ENCODE data around the gene TMEM176B.
"Not testable (repeated sequence)": the region's sequence is repeated elsewhere in the genome, so short reads cannot be mapped to it uniquely, and the experiment has no call there.

The TMEM176B gene

DNA sequence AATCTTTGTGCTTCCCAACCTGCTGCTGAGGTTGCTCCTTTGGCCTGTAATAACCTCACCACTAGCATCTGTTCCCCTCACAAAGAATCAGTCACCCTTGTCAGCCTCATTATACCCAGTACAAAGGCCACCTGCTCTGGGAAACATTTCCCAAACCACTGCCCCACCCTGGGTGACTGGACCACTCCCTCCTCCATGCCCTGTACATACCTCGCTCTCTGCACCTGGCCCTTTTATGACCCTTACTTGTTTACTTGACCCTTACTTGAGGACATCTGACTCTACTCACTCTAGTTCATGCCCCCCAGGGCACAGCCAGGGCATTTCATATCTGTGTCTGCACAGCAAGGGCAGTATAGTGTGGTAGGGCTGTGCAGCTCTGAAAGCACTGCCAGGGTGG is 30.8 kb upstream of the TMEM176B start:
- peaks cover 41 to 44% of the 10 kb centered on the region in 2 donors for H3K27me3 Mint-ChIP-seq
- DNase-seq (no peak), ATAC-seq (replicated peaks) (no peak)
- H3K36me3 Mint-ChIP-seq = no peaks in the 10 kb centered on the region
- H3K9me3 Mint-ChIP-seq = no peaks in the 10 kb centered on the region
- H3K4me1 Mint-ChIP-seq = no peaks in the 10 kb centered on the region
- H3K4me3 Mint-ChIP-seq = no peak overlapping the region
- H3K27ac Mint-ChIP-seq = no peak overlapping the region

DNA sequence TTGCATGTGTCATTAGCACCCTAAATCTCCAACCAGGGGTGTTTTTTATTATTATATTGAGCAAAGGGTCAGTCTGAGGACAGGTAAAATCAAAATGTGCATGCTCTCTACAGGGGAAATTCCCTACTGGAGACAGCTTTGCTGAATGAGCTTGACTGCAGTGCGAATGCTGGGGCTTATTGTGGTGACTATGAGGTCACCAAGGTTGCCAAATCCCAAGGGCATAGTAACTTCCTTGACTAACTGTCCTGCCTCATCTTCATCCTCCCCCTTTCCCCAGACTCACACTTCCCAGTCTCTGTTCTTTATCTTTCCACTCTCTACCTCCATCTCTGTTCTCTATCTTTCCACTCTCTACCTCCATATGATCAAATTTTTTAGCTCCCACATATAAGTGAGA is 29.3 kb upstream of the TMEM176B start:
- ATAC-seq (replicated peaks) (no peak), DNase-seq (no peak)
- H3K9me3 Mint-ChIP-seq = no peaks in the 10 kb centered on the region
- H3K36me3 Mint-ChIP-seq = no peaks in the 10 kb centered on the region
- H3K27ac Mint-ChIP-seq = no peak overlapping the region
- H3K27me3 Mint-ChIP-seq = peaks cover 38 to 47% of the 10 kb centered on the region in 2 donors
- no peak overlapping the region for H3K4me3 Mint-ChIP-seq
- H3K4me1 Mint-ChIP-seq = no peaks in the 10 kb centered on the region

DNA sequence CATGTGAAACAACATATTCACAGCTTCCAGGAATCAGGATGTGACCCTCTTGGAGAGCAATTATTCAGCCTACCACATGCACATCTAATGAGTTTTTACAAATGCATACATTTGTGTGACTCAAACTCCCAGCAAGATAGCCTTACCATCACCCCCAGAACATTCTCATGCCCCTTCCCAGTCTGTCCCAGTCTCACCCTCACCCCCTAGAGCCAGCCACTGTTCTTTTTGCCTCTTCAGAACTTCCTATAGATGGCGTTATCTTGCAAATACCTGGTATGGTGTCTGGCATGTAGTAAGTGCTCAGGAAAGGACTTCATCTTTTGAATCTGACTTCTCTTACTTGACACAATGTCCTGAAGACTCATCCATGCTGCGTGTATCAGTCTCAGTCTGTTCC is 28.2 kb upstream of the TMEM176B start:
- Mint-ChIP-seq H3K4me3 (no peak overlapping the region), H3K27me3 (peaks cover 38 to 41% of the 10 kb centered on the region in 2 donors), H3K4me1 (no peaks in the 10 kb centered on the region), H3K9me3 (no peaks in the 10 kb centered on the region), H3K27ac (no peak overlapping the region), H3K36me3 (no peaks in the 10 kb centered on the region)
- DNase-seq (no peak), ATAC-seq (replicated peaks) (no peak)

DNA sequence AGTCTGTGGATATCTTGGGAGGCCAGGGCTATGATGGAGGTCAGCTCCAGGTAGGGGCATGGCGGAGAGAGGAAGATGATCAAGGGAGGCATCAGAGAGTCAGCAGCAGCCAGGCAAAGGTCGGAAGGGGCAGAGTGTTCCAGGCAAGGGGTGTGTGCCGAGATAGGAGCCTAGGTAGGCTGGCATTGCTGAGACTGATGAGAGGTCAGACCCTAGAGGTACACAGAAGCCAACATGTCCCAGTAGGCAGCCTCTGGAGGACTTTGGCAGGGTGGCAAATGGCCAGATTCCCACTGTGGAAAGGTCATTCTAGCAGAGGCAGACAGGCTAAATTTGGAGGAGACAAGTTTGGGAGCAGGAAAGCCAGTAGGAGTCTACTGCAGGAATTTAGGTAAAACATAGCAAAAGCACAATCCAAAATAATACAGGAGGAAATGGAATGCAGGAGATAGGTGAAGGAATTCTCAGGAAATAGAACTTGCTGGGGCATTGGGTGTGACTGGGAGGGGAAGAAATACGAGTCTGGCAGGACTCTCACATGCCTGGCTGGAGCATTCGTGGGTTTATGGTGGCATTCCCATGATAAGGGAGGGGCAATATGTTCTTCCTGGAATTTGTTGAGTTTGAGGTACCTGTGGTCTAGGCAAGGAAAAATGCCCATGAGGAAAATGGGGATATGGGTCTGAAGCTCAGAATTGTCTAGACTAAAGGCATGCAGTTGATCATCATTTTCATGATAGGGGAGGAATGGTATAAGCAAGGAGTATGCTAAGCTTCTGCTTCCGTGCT is 26.1 kb upstream of the TMEM176B start:
- no peak overlapping the region for H3K4me3 Mint-ChIP-seq
- ATAC-seq (replicated peaks) = no peak
- DNase-seq = no peak
- H3K27ac Mint-ChIP-seq = no peak overlapping the region
- H3K27me3 Mint-ChIP-seq = peaks cover 37 to 43% of the 10 kb centered on the region in 2 donors
- H3K9me3 Mint-ChIP-seq = peaks cover 3 to 4% of the 10 kb centered on the region in 2 donors
- H3K4me1 Mint-ChIP-seq = no peaks in the 10 kb centered on the region
- no peaks in the 10 kb centered on the region for H3K36me3 Mint-ChIP-seq

DNA sequence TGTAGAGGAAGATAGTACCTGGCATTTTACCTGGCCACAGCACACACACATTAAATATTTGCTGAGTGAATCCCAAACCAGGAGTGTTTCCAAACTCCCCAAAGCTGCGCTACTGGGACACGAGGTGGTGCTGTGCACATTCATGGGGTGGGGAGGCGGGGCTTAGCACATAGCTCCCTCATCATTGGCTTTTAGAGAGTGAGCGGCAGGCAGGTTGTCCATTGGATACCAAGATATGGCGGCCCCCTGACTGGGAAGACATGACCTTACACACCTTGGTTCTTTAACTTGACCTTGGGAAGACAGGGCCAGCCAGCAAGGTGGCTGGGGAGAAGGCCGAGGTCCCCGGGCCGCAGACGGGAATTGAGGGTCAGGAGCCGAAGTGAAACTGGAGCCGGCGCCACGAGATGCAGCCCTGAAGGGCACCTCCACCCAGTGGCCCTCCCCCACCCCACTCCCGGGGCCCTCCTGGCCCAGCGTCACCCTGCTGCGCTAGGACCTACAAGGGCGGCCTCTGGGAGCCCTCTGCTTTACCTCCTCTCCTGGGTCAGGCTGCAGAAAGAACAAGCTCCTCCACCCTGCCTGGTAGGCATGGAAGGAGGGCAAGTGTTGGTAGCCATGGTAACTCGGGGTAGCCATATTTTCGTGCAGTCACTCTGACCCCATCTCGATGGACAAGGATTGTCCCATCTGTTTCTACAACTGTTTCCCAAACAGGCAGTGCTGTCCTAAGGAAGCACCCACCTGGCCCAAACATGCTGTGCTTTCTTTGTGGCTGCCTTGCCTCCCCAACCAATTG is 24.4 kb upstream of the TMEM176B start:
- peaks cover 27 to 42% of the 10 kb centered on the region in 2 donors for H3K27me3 Mint-ChIP-seq

DNA sequence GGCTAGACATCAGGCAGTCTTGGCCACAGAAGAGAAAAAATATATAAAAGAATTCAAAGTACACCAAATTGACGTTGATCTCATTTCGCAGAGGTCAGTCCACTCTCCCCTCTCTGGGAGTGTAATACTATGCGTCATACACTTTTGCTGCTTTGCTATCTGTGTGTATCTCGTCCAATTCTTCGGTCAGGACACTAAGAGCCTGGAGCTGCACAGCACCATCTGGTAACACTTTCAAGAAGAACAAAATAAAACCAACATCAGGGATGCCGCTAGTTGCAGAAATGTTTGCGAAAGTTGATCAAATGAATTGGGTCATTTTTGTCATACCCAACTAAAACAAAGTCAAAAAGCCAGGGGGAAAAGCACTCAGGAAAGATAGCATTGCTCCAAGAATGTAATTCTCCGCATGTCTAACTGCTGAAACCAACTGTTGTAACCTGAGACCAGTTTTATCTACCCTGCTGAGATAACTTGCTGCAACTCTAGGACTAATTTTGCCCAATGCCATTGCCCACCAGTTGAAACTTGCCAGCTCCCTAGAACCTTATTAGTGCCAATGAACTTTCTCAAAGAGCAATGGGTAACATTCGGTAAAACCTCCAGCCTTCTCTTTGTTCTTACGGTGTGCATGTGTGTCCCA is 23.4 kb upstream of the TMEM176B start:
- DNase-seq (no peak), ATAC-seq (replicated peaks) (no peak)
- H3K27ac Mint-ChIP-seq = no peak overlapping the region
- H3K4me1 Mint-ChIP-seq = no peaks in the 10 kb centered on the region
- H3K27me3 Mint-ChIP-seq = peaks cover 23 to 42% of the 10 kb centered on the region in 2 donors
- H3K36me3 Mint-ChIP-seq = no peaks in the 10 kb centered on the region
- no peak overlapping the region for H3K4me3 Mint-ChIP-seq
- H3K9me3 Mint-ChIP-seq = peaks cover 7% of the 10 kb centered on the region in 2 donors

More for the DNA sequence above, 24.4 kb upstream of the TMEM176B start:
- no peak for ATAC-seq (replicated peaks)
- Mint-ChIP-seq H3K27ac (no peak overlapping the region), H3K4me3 (no peak overlapping the region), H3K9me3 (peaks cover 7% of the 10 kb centered on the region in 2 donors), H3K36me3 (no peaks in the 10 kb centered on the region), H3K4me1 (no peaks in the 10 kb centered on the region)
- DNase-seq = no peak

DNA sequence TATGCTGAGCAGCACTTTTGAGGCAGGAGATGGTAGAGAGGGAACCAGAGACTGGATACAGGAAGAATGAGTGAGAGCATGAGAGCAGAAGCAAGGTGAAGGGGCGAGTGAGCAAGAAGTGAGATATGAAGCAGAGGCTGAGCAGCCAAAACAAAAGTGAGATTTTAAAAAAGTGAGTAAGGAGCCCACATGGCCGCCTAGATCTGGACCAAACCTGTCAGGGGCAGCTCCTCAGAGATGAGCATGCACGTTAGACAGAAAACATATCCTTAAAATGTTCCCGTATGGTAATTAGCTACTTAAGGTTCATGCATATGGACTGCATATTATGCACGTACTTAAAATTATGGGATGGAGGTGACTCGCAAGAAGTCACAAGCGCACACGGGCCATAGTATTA is 22.9 kb upstream of the TMEM176B start:
- ATAC-seq (replicated peaks) = no peak
- Mint-ChIP-seq H3K27ac (no peak overlapping the region), H3K4me1 (no peaks in the 10 kb centered on the region), H3K4me3 (no peak overlapping the region), H3K27me3 (peaks cover 23 to 37% of the 10 kb centered on the region in 2 donors), H3K36me3 (no peaks in the 10 kb centered on the region), H3K9me3 (peaks cover 7% of the 10 kb centered on the region in 2 donors)
- DNase-seq = no peak

DNA sequence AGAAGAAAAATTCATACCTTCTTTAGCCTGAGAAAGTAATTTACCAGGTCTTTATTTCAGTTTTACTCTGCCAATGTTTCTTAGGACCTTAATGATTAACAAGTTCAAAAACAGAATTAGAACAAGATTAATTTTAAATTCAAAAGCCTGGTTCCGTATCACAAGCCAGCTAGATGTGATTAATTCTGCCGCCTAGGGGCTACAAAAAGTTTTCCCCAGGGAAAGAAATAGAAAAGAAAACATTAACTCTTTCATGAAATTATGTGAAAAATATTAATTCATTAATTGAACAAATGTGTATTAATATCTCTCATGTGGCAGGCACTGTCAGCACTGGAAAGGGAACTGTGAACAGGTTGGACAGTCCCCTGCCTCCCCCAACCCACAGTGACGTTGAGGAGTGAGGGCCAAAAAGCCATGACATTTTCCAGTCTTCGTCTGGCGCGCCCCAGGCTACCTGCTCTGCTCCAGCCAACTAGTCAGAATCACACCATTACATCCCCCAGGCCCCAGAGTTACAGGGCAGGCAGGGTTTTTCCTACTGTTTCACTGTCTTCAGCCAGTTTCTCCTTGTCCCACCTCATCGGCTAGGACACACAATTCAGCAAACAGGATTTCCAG is 20.5 kb upstream of the TMEM176B start:
- no peak overlapping the region for H3K27ac Mint-ChIP-seq
- H3K36me3 Mint-ChIP-seq = no peaks in the 10 kb centered on the region
- peaks cover 9 to 15% of the 10 kb centered on the region in 2 donors for H3K9me3 Mint-ChIP-seq
- no peak for DNase-seq
- H3K4me3 Mint-ChIP-seq = no peak overlapping the region
- H3K4me1 Mint-ChIP-seq = no peaks in the 10 kb centered on the region
- peaks cover 22 to 35% of the 10 kb centered on the region in 2 donors for H3K27me3 Mint-ChIP-seq
- peak in 1 of 2 donors; percentile 72 for ATAC-seq (replicated peaks)

DNA sequence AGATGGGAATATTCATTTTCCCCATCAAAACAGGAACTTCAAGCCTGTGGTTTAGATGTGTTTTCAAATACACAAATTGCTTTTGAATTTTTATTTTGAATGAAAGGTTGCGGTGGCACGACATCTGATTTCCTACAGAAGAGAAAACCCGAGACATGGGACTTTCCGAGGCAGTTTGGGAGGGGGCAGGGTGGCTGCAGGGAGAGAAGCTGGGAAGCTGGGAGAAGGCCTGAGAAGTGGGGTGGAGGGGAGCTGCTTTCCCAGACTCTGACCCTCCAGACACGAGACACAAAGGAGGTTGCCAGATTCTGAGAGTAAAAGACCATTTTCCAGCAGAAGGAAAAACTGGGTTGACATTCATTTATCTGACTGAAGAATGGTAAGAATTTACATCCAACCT is 20.0 kb upstream of the TMEM176B start:
- Mint-ChIP-seq H3K9me3 (peaks cover 10 to 16% of the 10 kb centered on the region in 2 donors), H3K4me3 (no peak overlapping the region), H3K4me1 (no peaks in the 10 kb centered on the region), H3K27me3 (peaks cover 21 to 33% of the 10 kb centered on the region in 2 donors), H3K27ac (no peak overlapping the region), H3K36me3 (no peaks in the 10 kb centered on the region)
- DNase-seq (no peak), ATAC-seq (replicated peaks) (no peak)

DNA sequence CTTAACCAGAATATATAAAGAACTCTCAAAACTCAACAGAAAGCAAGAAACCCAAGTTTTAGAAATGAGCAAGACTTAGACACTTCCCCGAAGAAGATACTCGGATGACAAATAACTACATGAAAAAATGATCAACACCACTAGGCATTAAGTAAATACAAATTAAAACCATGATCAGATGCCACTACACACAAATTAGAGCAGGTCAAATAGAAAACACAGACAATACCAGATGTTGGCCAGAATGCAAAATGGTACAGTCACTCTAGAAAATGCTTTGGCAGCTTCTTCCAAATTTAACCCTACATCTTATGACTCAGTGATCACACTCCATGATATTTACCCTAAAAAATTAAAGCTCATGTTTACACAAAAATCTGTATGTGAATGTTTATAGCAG is 18.8 kb upstream of the TMEM176B start:
- DNase-seq = no peak
- no peak overlapping the region for H3K4me3 Mint-ChIP-seq
- ATAC-seq (replicated peaks) = no peak
- H3K9me3 Mint-ChIP-seq = peaks cover 14 to 21% of the 10 kb centered on the region in 2 donors
- H3K27ac Mint-ChIP-seq = no peak overlapping the region
- no peaks in the 10 kb centered on the region for H3K36me3 Mint-ChIP-seq
- H3K27me3 Mint-ChIP-seq = peaks cover 26 to 33% of the 10 kb centered on the region in 2 donors
- no peaks in the 10 kb centered on the region for H3K4me1 Mint-ChIP-seq

DNA sequence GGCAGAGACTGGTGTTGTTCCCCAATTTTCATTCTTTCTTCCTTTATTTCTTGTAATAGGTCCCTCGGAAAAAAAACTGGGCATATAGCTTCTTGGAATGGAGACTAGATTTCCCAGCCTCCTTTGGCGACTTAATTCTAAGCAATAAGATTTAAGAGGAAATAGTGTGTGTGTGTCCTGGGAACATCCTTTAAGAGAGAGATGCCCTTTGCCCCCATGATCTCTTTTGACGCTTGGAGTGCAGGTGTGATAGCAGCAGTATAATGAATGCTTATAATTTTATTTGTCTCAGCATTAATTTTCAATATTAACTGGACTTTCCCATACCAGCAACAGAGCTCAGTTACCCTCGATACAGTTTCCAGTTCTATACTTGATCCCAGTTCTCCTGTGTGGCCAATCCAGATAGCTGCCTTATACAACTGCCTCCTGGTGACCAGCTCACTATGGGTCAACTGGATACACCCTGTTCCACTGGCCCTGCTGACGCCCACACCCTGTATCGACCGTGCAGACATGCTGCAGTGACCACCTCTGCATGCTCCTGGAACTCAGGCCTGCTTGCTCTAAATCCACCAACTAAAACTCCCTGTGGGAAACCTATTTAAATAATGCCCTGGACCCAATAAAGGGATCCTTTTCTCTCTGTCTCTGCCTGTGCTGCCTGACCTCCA is 14.3 kb upstream of the TMEM176B start:
- Mint-ChIP-seq H3K9me3 (peaks cover 7 to 14% of the 10 kb centered on the region in 2 donors), H3K4me1 (no peaks in the 10 kb centered on the region), H3K27ac (no peak overlapping the region), H3K4me3 (no peak overlapping the region), H3K36me3 (no peaks in the 10 kb centered on the region), H3K27me3 (peaks cover 31 to 48% of the 10 kb centered on the region in 2 donors)
- DNase-seq (no peak), ATAC-seq (replicated peaks) (no peak)

DNA sequence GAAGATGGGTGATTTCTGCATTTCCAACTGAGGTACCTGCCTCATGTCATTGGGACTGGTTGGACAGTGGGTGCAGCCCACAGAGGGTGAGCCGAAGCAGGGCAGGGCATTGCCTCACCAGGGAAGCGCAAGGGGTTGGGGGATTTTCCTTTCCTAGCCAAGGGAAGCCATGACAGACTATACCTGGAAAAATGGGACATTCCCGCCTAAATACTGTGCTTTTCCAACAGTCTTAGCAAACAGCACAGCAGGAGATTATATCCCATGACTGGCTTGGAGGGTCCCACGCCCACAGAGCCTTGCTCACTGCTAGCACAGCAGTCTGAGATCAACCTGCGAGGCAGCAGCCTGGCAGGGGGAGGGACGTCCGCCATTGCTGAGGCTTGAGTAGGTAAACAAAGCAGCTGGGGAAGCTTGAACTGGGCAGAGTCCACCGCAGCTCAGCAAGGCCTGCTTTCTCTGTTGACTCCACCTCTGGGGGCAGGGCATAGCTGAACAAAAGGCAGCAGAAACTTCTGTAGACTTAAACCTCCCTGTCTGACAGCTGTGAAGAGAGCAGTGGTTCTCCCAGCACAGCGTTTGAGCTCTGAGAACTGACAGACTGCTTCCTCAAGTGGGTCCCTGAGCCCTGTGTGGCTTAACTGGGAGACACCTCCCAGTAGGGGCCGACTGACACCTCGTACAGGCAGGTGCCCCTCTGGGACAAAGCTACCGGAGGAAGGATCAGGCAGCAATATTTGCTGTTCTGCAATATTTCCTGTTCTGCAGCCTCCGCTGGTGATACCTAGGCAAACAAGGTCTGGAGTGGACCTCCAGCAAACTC is 7.7 kb upstream of the TMEM176B start:
- H3K36me3 Mint-ChIP-seq; H3K27ac Mint-ChIP-seq; DNase-seq; H3K4me3 Mint-ChIP-seq; ATAC-seq (replicated peaks); H3K4me1 Mint-ChIP-seq: not testable (repeated sequence)
- Mint-ChIP-seq H3K27me3 (peaks cover 57 to 64% of the 10 kb centered on the region in 2 donors), H3K9me3 (peaks cover 0 to 13% of the 10 kb centered on the region in 2 donors)

DNA sequence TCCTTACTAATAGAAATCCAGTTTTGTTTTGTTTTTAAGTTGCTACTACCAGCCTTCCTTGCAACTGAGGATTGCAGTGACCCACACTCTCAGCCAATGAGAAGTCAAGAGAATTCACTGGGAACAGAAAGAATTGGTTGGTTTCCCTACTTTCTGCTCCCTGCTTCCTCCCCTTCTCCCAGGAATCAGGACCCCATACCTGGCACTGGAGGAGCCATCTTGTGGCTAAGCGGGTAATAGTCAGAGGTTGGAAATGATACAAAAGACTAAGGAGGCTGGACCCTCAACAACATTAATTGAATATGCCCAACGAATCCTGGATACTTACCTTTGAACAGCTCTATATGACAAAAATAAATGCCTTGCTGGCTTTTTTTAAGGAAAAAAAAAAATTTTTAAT is 6.7 kb upstream of the TMEM176B start:
- Mint-ChIP-seq H3K4me3 (no peak overlapping the region), H3K4me1 (no peaks in the 10 kb centered on the region), H3K27ac (no peak overlapping the region), H3K27me3 (peaks cover 62 to 73% of the 10 kb centered on the region in 2 donors), H3K9me3 (peaks cover 0 to 13% of the 10 kb centered on the region in 2 donors), H3K36me3 (no peaks in the 10 kb centered on the region)
- ATAC-seq (replicated peaks) = no peak
- DNase-seq = no peak
